Measurements from ENCODE around the gene CLDN9. TPM values are rescaled to one million over a fixed set of nuclear protein-coding genes. Genes with fewer than 3 reads are reported as not detected.

Gene CLDN9
- total RNA-seq, 1 donor from 2014 or later, result not detected

- ATAC-seq (ENCODE audit: low read depth) (peak; percentile 80), DNase-seq (peak; percentile 86)
- H3K27me3 Mint-ChIP-seq, result peaks cover 12% of the 10 kb centered on the region
- ChIA-PET CTCF (no interaction called here), POLR2A (interaction anchor here (1.0 to 1.8 kb wide), 3 partner anchors 11 to 12 kb away, joined by 3 to 10 read pairs (median 4); partner anchors contain the start of gene PKMYT1)
- no peak for TF ChIP-seq CTCF (IDR thresholded peaks at IDR 0.05)
- peaks cover 24% of the 10 kb centered on the region for H3K4me1 Mint-ChIP-seq
- no peaks in the 10 kb centered on the region for H3K9me3 Mint-ChIP-seq
- intact Hi-C loops (cut with micrococcal nuclease), result loop anchor here (1.0 to 2.0 kb wide), 3 partner anchors 11 to 55 kb away; partner anchors contain the start of genes PKMYT1, THOC6 and TNFRSF12A
- peak within 1 kb of the TSS; percentile 18 for H3K27ac Mint-ChIP-seq
- peak within 1 kb of the TSS; percentile 77 for H3K4me3 Mint-ChIP-seq
- no peaks in the 10 kb centered on the region for H3K36me3 Mint-ChIP-seq (ENCODE audit: low read depth)
Measured at GRCh38 chr16:2968738-2969544, 43.8 kb upstream of the CLDN9 start, which contains the start of gene PAQR4. TSS of gene PAQR4 (plus strand) at chr16:2969348. CDS start at chr16:2969675, 327 bp downstream.

GRCh38 chr16:2969545-2970521 lies 42.9 kb upstream of the CLDN9 start:
- ChIA-PET CTCF (interaction anchor here (0.6 to 0.9 kb wide), 2 partner anchors 11 to 198 kb away, joined by 3 read pairs; no protein-coding TSS in a partner anchor), POLR2A (interaction anchor here (0.5 to 1.6 kb wide), 4 partner anchors 10 to 211 kb away, joined by 3 to 4 read pairs (median 4); partner anchors contain the start of gene PKMYT1)
- TF ChIP-seq CTCF (IDR thresholded peaks at IDR 0.05), result no peak
- Mint-ChIP-seq H3K4me3 (peak overlapping the region; percentile 70), H3K27me3 (peaks cover 12% of the 10 kb centered on the region), H3K9me3 (no peaks in the 10 kb centered on the region), H3K27ac (no peak overlapping the region), H3K4me1 (peaks cover 22% of the 10 kb centered on the region), H3K36me3 (ENCODE audit: low read depth) (no peaks in the 10 kb centered on the region)
- intact Hi-C loops (cut with micrococcal nuclease), result loop anchor here (1.0 to 2.0 kb wide), 3 partner anchors 10 to 54 kb away; partner anchors contain the start of genes PKMYT1, THOC6 and TNFRSF12A
- ATAC-seq (ENCODE audit: low read depth) (peak; percentile 43), DNase-seq (peak; percentile 53)

GRCh38 chr16:2970563-2970962 lies 42.2 kb upstream of the CLDN9 start:
- DNase-seq (no peak), ATAC-seq (ENCODE audit: low read depth) (no peak)
- H3K36me3 Mint-ChIP-seq (ENCODE audit: low read depth), result no peaks in the 10 kb centered on the region
- ChIA-PET CTCF (interaction anchor here (0.6 to 0.9 kb wide), 2 partner anchors 12 to 197 kb away, joined by 3 read pairs; no protein-coding TSS in a partner anchor), POLR2A (interaction anchor here (0.5 to 1.6 kb wide), 2 partner anchors 11 to 210 kb away, joined by 4 read pairs; no protein-coding TSS in a partner anchor)
- intact Hi-C loops (cut with micrococcal nuclease), result no loop called here
- peaks cover 16% of the 10 kb centered on the region for H3K4me1 Mint-ChIP-seq
- peak overlapping the region; percentile 55 for H3K4me3 Mint-ChIP-seq
- H3K27ac Mint-ChIP-seq, result no peak overlapping the region
- no peaks in the 10 kb centered on the region for H3K9me3 Mint-ChIP-seq
- TF ChIP-seq CTCF (IDR thresholded peaks at IDR 0.05), result no peak
- H3K27me3 Mint-ChIP-seq, result peaks cover 12% of the 10 kb centered on the region

GRCh38 chr16:2971134-2971984 lies 41.4 kb upstream of the CLDN9 start:
- no peaks in the 10 kb centered on the region for H3K9me3 Mint-ChIP-seq
- H3K27me3 Mint-ChIP-seq, result peaks cover 12% of the 10 kb centered on the region

More at GRCh38 chr16:2971134-2971984, 41.4 kb upstream of the CLDN9 start:
- no peaks in the 10 kb centered on the region for H3K36me3 Mint-ChIP-seq (ENCODE audit: low read depth)
- CTCF ChIA-PET, result no interaction called here
- no peak for TF ChIP-seq CTCF (IDR thresholded peaks at IDR 0.05)
- no peak for ATAC-seq (ENCODE audit: low read depth)
- no peak overlapping the region for H3K27ac Mint-ChIP-seq
- intact Hi-C loops (cut with micrococcal nuclease), result no loop called here
- H3K4me1 Mint-ChIP-seq, result peaks cover 13% of the 10 kb centered on the region
- H3K4me3 Mint-ChIP-seq, result peak overlapping the region; percentile 55
- DNase-seq, result no peak
- POLR2A ChIA-PET, result interaction anchor here (1.4 kb wide), 1 partner anchor 9 kb away, joined by 4 read pairs; the partner anchor contains the start of gene PKMYT1

Measured in activated B cell treated with CpG ODN at 0.5 μM for 24 hours (primary cell).